Vagina (tissue), 2 donors: ENCODE results near the gene UQCRQ. TPM values are rescaled to one million over a fixed set of nuclear protein-coding genes. Genes with fewer than 3 reads are reported as not detected.
A peak's percentile ranks its signal among the peaks of the same experiment; 100 is the strongest.

Experiments used
- DNase-seq, 2 donors: peaks; one replicate each; pipeline ENCODE4 v3.0.0-alpha.2; 2017; ENCODE audit errors: extremely low spot score in 2 of 2
- H3K27ac ChIP-seq: fragments of 200-600 bp; sonication (generic); one replicate; pipeline ENCODE4 v1.5.1; 2019
- H3K27me3 ChIP-seq: fragments of 200-600 bp; sonication (generic); one replicate; pipeline ENCODE4 v1.5.1; 2019
- H3K36me3 ChIP-seq, 2 donors: fragments of 200-600 bp; sonication (generic); one replicate each; pipeline ENCODE4 v1.5.1; 2017 to 2019
- H3K4me1 ChIP-seq: fragments of 200-600 bp; sonication (generic); one replicate; pipeline ENCODE4 v1.5.1; 2019
- H3K4me3 ChIP-seq, 2 donors: fragments of 200-600 bp; sonication (generic); 1 replicate in 1 of 2; 2 replicates in 1 of 2; pipeline ENCODE4 v1.5.1; 2016 to 2019
- H3K9me3 ChIP-seq: fragments of 200-600 bp; sonication (generic); one replicate; pipeline ENCODE4 v1.5.1; 2019
- POLR2A ChIP-seq, 2 donors: fragments of 450-650 bp; IDR thresholded peaks; one replicate each; pipeline ENCODE4 v1.6.1; 2017; ENCODE audit warnings: antibody characterized with exemption in 2 of 2, mild to moderate bottlenecking in 2 of 2, moderate library complexity in 2 of 2
- POLR2AphosphoS5 ChIP-seq, 2 donors: sonication (generic); formaldehyde crosslinking; IDR thresholded peaks; one replicate each; pipeline ENCODE4 v1.9.0; 2017; ENCODE audit warnings: antibody characterized with exemption in 2 of 2, mild to moderate bottlenecking in 2 of 2, low read depth in 1 of 2; ENCODE audit not compliant: insufficient read depth in 1 of 2
- intact Hi-C: fragments of 100-400 bp; cut with DNase I; formaldehyde crosslinking; loops from one replicate; pipeline ENCODE4 v1.15.1; 2023
- total RNA-seq: library from RNA; depleted of rRNA; stranded (reverse); fragments of >200 nt; gene quantifications from one replicate; pipeline ENCODE4 v1.2.3, GENCODE V29; 2016
- TF ChIP-seq, protein P1 (sequence below), 3 experiments: fragments of 450-650 bp in 2 of 3; fragments of 200-600 bp in 1 of 3; sonication (generic) in 1 of 3; IDR thresholded peaks; one replicate each; pipeline ENCODE4 v1.5.1; 2017 to 2019; ENCODE audit warnings: antibody characterized with exemption in 3 of 3, mild to moderate bottlenecking in 2 of 3, moderate library complexity in 2 of 3

Gene UQCRQ
- total RNA-seq, 1 donor from 2014 or later, result 189 TPM

DNA sequence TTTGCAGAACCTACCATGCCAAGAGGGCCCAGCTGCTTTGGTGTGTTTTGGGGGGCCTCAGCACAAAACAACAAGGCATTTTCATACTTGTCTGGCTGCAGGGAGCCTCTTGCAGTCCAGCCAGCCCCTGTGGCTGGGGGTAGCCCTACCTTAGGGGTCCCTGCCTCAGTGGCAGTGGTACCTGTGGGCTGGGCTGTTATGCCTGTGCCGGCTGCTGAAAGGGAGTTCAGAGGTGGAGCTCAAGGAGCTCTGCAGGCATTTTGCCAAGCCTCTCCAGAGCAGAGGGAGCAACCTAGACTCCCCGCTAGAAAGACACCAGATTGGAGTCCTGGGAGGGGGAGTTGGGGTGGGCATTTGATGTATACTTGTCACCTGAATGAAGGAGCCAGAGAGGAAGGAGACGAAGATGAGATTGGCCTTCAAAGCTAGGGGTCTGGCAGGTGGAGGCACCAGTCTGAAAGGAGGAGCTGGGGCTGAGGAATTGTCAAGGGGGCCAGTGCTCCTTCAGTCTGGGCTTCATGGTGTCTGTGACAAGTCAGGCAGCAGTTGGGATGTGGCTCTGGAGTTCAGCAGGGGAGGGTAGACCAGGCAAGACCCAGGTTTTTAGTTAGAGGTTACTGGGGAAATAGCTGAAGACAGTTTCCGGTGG lies 37.5 kb upstream of the UQCRQ start:
- Histone ChIP-seq H3K4me1 (peaks cover 15% of the 10 kb centered on the region), H3K27ac (peak overlapping the region; percentile 79), H3K27me3 (no peaks in the 10 kb centered on the region), H3K9me3 (no peaks in the 10 kb centered on the region), H3K36me3 (no peaks in the 10 kb centered on the region), H3K4me3 (peak overlapping the region; percentile 59 to 70)
- intact Hi-C loops, result loop anchor here (5.0 kb wide), 1 partner anchor 38 kb away; the partner anchor contains the start of genes GDF9 and UQCRQ
- no peak for DNase-seq
- TF ChIP-seq POLR2A (IDR thresholded peaks at IDR 0.05) (no peak), POLR2AphosphoS5 (IDR thresholded peaks at IDR 0.05; ENCODE audit: insufficient read depth in 1 of 2, low read depth in 1 of 2) (no peak)
- TF ChIP-seq, protein P1, sequence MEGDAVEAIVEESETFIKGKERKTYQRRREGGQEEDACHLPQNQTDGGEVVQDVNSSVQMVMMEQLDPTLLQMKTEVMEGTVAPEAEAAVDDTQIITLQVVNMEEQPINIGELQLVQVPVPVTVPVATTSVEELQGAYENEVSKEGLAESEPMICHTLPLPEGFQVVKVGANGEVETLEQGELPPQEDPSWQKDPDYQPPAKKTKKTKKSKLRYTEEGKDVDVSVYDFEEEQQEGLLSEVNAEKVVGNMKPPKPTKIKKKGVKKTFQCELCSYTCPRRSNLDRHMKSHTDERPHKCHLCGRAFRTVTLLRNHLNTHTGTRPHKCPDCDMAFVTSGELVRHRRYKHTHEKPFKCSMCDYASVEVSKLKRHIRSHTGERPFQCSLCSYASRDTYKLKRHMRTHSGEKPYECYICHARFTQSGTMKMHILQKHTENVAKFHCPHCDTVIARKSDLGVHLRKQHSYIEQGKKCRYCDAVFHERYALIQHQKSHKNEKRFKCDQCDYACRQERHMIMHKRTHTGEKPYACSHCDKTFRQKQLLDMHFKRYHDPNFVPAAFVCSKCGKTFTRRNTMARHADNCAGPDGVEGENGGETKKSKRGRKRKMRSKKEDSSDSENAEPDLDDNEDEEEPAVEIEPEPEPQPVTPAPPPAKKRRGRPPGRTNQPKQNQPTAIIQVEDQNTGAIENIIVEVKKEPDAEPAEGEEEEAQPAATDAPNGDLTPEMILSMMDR (IDR thresholded peaks at IDR 0.05), result no peak

DNA sequence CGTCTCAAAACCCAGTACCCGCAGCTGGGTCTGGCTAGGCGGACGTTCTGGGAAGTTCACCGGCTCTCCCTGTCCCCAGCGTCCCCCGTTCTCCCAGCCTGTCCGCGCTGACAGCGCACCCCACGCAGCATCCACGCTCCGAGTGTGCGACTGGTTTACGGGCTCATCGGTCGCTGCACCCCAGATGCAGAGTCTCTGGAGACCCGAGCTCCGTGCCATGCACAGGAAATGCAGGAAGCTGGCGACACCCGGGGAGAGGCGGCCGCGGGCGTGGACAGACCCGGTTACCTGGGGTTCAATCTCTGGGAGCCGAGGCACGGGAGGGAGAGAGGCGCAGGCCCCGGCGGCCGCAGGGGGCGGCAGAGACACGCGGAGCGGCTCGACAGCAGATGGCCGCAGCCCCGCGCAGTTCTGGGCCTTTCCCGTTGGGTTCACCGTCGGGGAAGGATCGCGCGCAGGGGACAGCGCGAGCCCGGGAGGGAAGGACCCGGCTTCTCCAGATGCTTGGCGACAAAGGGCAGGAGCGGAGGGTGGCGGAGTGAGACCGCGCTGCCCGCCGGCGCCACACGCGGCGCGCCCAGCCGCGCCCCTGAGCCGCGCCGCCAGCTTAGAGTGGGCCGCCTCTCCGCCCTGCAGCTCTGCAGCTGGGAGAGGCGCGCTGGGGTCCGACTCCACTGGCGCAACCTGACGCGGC lies 36.6 kb upstream of the UQCRQ start:
- intact Hi-C loops, result loop anchor here (5.0 kb wide), 1 partner anchor 37 kb away; the partner anchor contains the start of genes GDF9 and UQCRQ
- no peak for DNase-seq
- Histone ChIP-seq H3K4me3 (peak overlapping the region; percentile 59 to 70), H3K27ac (peak overlapping the region; percentile 79), H3K4me1 (peaks cover 15% of the 10 kb centered on the region), H3K9me3 (no peaks in the 10 kb centered on the region), H3K36me3 (no peaks in the 10 kb centered on the region), H3K27me3 (no peaks in the 10 kb centered on the region)
- TF ChIP-seq POLR2A (IDR thresholded peaks at IDR 0.05) (no peak), POLR2AphosphoS5 (IDR thresholded peaks at IDR 0.05; ENCODE audit: insufficient read depth in 1 of 2, low read depth in 1 of 2) (peak in 1 of 2 donors; percentile 43)
- TF ChIP-seq, protein P1 (IDR thresholded peaks at IDR 0.05), result peak; percentile 27 to 76 (median 74)

DNA sequence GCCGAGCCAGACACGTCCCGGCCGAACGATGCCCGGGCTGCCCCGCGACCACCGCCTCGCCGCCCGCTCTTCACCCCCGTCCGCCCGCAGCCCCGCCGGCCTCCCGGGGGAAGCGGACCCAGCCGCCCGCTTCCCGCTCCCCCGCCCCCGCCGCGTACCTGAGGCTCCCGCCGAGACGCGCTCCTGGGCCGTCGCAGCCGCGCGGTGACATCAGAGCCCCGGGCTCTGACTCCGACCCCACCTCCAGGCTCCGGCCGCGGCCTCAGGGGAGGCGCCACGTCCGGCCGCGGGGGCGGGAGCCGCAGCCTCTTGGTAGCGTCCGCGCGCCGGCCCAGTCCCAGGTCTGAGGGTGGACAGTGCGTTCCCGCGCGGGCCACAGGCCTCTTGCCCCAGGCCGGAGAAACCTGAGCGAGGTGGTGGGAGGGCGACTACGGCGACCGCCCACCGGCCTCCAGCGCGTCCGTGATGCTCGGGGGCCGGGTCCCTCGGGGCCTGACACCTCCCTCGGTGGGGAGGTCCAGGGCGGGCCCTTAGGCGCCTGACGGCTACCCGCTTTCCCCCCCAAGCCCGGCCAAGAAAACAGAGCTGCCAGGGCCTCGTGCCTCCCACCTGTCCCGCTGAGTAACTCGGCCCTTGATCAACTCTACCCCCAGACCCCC lies 35.9 kb upstream of the UQCRQ start, which contains the start of gene SHROOM1:
Gene SHROOM1, minus strand, starts transcription at position 212 of the 659 bp plus-strand sequence. CDS start 4,507 bp downstream, outside the sequence.
- Histone ChIP-seq H3K27ac (peak within 1 kb of the TSS; percentile 79), H3K4me3 (peak within 1 kb of the TSS; percentile 59 to 70), H3K9me3 (no peaks in the 10 kb centered on the region), H3K27me3 (no peaks in the 10 kb centered on the region), H3K4me1 (peaks cover 15% of the 10 kb centered on the region), H3K36me3 (no peaks in the 10 kb centered on the region)
- no peak for TF ChIP-seq POLR2AphosphoS5 (IDR thresholded peaks at IDR 0.05; ENCODE audit: insufficient read depth in 1 of 2, low read depth in 1 of 2)
- TF ChIP-seq POLR2A (IDR thresholded peaks at IDR 0.05), result no peak
- TF ChIP-seq, protein P1 (IDR thresholded peaks at IDR 0.05), result no peak
- no peak for DNase-seq
- intact Hi-C loops, result no loop called here

DNA sequence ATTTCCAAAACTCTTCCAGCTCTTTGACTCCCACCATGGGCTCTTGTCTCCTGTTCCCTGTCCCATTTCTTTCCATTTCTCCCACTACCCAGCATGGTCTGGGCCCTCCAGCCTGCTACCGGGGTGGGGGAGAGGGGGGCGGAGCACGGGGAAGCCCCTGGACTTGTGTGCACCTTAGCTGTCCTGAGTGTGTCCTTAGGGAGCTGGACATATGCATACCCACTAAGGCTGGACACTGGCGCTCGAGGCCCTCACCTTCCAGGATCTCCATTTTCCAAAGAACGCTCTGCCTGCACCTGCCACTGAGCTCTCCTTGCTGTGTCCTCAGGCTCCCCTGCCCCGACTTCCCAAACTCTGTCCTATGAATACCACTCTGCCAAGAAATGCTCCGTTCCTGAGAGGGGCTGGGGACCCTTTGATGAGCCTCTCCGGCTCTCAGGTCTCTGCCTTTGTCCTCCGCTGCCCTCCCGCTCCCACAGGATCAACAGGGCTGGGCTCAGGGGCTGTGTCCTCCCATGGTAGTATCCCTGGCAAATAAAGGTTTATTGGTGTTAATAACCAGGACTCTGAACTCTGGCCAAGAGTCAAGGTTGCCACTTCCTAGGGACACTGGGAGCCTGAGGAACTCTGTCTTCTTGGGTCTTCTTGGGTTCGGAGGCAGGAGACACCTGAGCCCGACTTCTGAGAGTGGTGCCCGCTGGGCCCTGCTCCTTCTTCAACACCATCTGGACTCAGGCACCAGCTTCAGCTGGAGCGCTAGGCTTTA lies 35.2 kb upstream of the UQCRQ start:
- H3K27ac ChIP-seq, result no peak overlapping the region
- peaks cover 15% of the 10 kb centered on the region for H3K4me1 ChIP-seq
- H3K36me3 ChIP-seq, result no peaks in the 10 kb centered on the region
- H3K9me3 ChIP-seq, result no peaks in the 10 kb centered on the region
- no peak for DNase-seq
- H3K4me3 ChIP-seq, result peak overlapping the region; percentile 59 to 70
- H3K27me3 ChIP-seq, result no peaks in the 10 kb centered on the region
- TF ChIP-seq, protein P1 (IDR thresholded peaks at IDR 0.05), result no peak
- TF ChIP-seq POLR2A (IDR thresholded peaks at IDR 0.05) (no peak), POLR2AphosphoS5 (IDR thresholded peaks at IDR 0.05; ENCODE audit: insufficient read depth in 1 of 2, low read depth in 1 of 2) (no peak)
- intact Hi-C loops, result no loop called here
